ENCODE measurements around the gene SLC29A2. TPM values are rescaled to one million over a fixed set of nuclear protein-coding genes. Genes with fewer than 3 reads are reported as not detected.

The SLC29A2 gene
- total and polyA plus RNA-seq, 7 donors = 14.9 to 94.1 (median 56.8) TPM

DNA sequence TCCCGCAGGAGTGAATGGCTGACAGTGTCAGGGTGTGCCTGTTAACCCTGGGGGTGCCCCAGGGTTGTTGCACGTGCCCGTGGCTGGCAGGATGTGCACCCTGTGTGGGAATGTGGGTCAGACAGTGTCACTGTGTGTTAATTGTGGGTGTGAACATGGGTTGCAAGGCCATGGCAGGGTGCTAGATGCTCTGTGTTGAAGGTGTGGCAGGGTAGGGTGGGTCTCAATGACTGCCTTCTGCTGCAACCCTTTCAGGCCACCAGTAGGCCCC is 43.6 kb downstream of the SLC29A2 start:
- ATAC-seq (peak in 1 of 4 donors; percentile 5), DNase-seq (peak in 1 of 2 donors; percentile 53)
- 75 to 80% (median 79%) methylated on average over 3 of the region's 3 CpGs for WGBS, 3 donors
- Histone ChIP-seq H3K27ac (no peak overlapping the region), H3K4me3 (no peak overlapping the region), H3K36me3 (ENCODE audit: insufficient read depth in 1 of 2, low read depth in 1 of 2) (peaks cover 0 to 10% of the 10 kb centered on the region in 2 donors), H3K27me3 (ENCODE audit: insufficient read depth in 3 of 3, low read length in 2 of 3) (no peaks in the 10 kb centered on the region), H3K4me1 (peaks cover 8% of the 10 kb centered on the region), H3K9me3 (no peaks in the 10 kb centered on the region)
- no peak for TF ChIP-seq CTCF (IDR thresholded peaks at IDR 0.05)
- intact Hi-C loops (cut with DNase I) = loop anchor here in 1 of 2 donors (1.0 kb wide), 1 partner anchor 16 kb away; no protein-coding TSS in a partner anchor

DNA sequence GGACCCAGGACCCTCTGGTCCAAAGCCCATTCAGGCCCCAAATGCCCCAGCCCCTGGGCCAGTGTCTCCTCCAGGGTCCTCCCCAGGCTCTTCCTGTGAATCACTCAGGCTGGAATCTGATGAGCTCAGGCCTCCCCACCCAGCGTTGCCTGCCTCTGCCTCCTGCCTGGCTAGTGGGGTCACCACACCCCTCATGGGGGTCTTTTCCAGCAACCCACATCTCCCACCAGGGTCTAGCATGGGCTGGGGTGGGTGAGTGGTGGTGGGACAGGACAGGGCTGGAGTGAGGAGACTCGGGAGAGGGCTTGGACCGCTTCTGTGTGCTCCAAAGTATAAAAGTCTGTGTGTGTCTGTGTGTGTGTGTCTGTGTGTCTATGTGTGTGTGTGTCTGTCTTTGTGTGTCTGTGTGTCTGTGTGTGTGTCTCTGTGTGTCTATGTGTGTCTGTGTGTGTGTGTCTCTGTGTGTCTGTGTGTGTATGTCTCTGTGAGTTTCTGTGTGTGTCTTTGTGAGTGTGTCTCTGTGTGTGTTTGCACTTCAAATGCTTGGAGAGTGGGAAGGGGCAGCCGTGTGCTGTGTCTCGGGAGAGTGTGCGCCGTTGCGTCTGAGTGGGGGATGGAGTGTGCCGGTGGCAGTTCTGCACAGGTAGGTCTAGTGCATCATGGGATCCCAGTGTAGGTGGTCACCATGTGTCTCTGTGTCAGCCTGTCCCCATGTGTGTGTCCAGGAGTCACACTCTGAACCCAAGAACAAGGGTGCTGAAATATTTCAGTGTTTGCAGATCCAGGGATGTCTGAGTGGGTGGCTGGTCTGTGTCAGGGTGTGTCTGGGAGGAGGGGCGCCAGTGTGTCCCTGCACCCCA is 44.2 kb downstream of the SLC29A2 start:
- WGBS, 3 donors = 73 to 81% (median 79%) methylated on average over 10 of the region's 10 CpGs
- peak in 2 of 4 donors; percentile 9 to 31 for ATAC-seq

DNA sequence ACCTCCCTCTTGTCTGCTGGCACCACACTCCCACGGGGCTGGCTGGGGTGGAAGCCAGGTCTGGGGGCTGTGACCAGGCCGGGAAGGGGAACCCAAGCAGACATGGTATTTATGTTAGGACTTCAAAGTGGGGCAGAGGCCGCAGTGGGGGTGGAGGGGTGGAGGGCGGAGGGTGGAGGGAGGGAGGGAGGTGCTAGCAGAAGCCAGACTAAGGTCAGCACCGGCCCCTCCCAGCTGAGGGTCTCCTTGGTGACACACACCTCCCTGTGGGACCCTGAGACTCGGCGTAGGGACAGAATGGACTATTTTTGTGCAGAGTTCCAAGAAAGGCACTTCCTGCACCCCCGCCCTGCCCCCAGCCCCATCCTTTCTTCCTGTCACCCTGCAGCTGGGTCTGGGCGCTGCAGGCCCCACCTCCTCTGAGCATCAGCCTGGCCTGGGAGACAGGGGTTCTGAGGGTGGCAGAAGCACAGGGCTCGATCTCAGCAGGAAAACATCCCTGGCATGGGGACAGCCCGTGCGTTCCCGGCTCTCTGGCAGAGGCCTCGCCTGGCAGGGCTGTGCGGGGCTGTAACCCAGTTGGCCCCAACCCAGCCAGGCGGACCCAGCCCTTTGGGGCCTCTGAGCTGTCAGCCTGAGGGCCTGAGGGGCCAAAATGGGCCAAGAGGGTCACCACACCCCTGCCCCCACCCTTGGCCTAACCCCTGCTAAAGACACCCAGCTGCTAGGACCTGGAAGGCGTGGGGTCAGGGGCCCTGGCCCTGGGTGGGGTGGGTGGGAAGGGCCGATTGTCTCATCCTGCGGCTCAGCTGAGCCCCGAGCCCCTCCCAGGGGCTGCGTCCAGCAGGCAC is 45.1 kb downstream of the SLC29A2 start:
- Histone ChIP-seq H3K36me3 (ENCODE audit: insufficient read depth in 1 of 2, low read depth in 1 of 2) (no peaks in the 10 kb centered on the region), H3K9me3 (no peaks in the 10 kb centered on the region), H3K4me3 (no peak overlapping the region), H3K27ac (no peak overlapping the region), H3K27me3 (ENCODE audit: insufficient read depth in 3 of 3, low read length in 2 of 3) (no peaks in the 10 kb centered on the region), H3K4me1 (peaks cover 8% of the 10 kb centered on the region)
- ATAC-seq (peak; percentile 12 to 54 (median 44)), DNase-seq (peak; percentile 74 to 81)
- intact Hi-C loops (cut with DNase I) = no loop called here
- no peak for TF ChIP-seq CTCF (IDR thresholded peaks at IDR 0.05)
- 31 to 43% (median 33%) methylated on average over 20 to 21 of the region's 21 CpGs for WGBS, 3 donors

More for the DNA sequence above, 44.2 kb downstream of the SLC29A2 start:
- H3K36me3 ChIP-seq (ENCODE audit: insufficient read depth in 1 of 2, low read depth in 1 of 2) = peaks cover 0 to 5% of the 10 kb centered on the region in 2 donors
- H3K27me3 ChIP-seq (ENCODE audit: insufficient read depth in 3 of 3, low read length in 2 of 3) = no peaks in the 10 kb centered on the region
- H3K9me3 ChIP-seq = no peaks in the 10 kb centered on the region
- no peak for TF ChIP-seq CTCF (IDR thresholded peaks at IDR 0.05)
- intact Hi-C loops (cut with DNase I) = loop anchor here in 1 of 2 donors (1.0 kb wide), 1 partner anchor 15 kb away; no protein-coding TSS in a partner anchor
- no peak overlapping the region for H3K27ac ChIP-seq
- peak; percentile 41 to 71 for DNase-seq
- no peak overlapping the region for H3K4me3 ChIP-seq
- H3K4me1 ChIP-seq = peaks cover 8% of the 10 kb centered on the region

- DNase-seq (no peak), ATAC-seq (no peak)
- Histone ChIP-seq H3K27me3 (ENCODE audit: insufficient read depth in 3 of 3, low read length in 2 of 3) (no peaks in the 10 kb centered on the region), H3K36me3 (ENCODE audit: insufficient read depth in 1 of 2, low read depth in 1 of 2) (no peaks in the 10 kb centered on the region), H3K4me1 (peaks cover 8% of the 10 kb centered on the region), H3K9me3 (no peaks in the 10 kb centered on the region), H3K27ac (no peak overlapping the region), H3K4me3 (no peak overlapping the region)
- intact Hi-C loops (cut with DNase I) = no loop called here
- 76 to 82% (median 81%) methylated on average over 7 to 8 of the region's 8 CpGs for WGBS, 3 donors
- no peak for TF ChIP-seq CTCF (IDR thresholded peaks at IDR 0.05)
Measured at GRCh38 chr11:66325263-66325671, 46.3 kb downstream of the SLC29A2 start.
